ENCODE results near the gene ARPC3. TPM values are rescaled to one million over a fixed set of nuclear protein-coding genes. Genes with fewer than 3 reads are reported as not detected.
"Not testable (repeated sequence)": the region's sequence is repeated elsewhere in the genome, so short reads cannot be mapped to it uniquely, and the experiment has no call there.

ARPC3 gene
- total and polyA plus RNA-seq, 9 of the 15 experiments (the other 6 are each of a cell fraction or from before 2014, with no cell fraction given): 74.2 to 575 (median 345) TPM

DNA sequence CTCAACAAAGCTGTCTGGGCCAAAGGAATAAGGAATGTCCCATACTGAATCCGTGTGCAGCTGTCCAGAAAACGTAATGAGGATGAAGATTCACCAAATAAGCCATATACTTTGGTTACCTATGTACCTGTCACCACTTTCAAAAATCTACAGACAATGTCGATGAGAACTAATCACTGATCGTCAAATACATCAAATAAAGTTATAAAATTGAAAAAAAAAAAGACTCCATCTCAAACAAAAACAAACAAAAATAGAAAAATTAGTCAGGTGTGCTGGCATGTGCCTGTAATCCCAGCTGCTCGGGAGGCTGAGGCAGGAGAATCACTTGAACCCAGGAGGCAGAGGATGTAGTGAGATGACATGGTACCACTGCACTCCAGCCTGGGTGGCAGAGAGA is 11.1 kb upstream of the ARPC3 start:
- H3K27me3 ChIP-seq (ENCODE audit: control insufficient read depth in 2 of 2, insufficient read depth in 2 of 2, low read length in 2 of 2); H2AFZ ChIP-seq (ENCODE audit: low read depth, low read length); CTCF ChIA-PET (ENCODE audit: low intra/inter-chr PET ratio); ATAC-seq; H3K9me3 ChIP-seq (replicated peaks; ENCODE audit: control insufficient read depth, insufficient read depth, low read depth, low read length); H3K4me2 ChIP-seq (ENCODE audit: insufficient read depth, low read length); DNase-seq (ENCODE audit: extremely low read depth in 1 of 4, low spot score in 3 of 4); BruUV-seq (replicated peaks); H3K27ac ChIP-seq (ENCODE audit: extremely low read depth, low read depth, low read length); H3K4me3 ChIP-seq; H4K20me1 ChIP-seq (replicated peaks; ENCODE audit: control insufficient read depth, insufficient read depth, low read length); intact Hi-C loops (cut with micrococcal nuclease); in situ Hi-C loops (cut with MboI); FAIRE-seq; H3K9me1 ChIP-seq (ENCODE audit: control insufficient read depth, insufficient read depth, low read length); H3K9ac ChIP-seq (ENCODE audit: insufficient read depth in 1 of 2, low read depth in 2 of 2, low read length in 2 of 2): not testable (repeated sequence)
- peak; percentile 30; the same call in 1 of the 2 replicates for TF ChIP-seq ZNF384 (IDR thresholded peaks at IDR 0.05; ENCODE audit: low read depth, low read length)
- TF ChIP-seq, protein P1, sequence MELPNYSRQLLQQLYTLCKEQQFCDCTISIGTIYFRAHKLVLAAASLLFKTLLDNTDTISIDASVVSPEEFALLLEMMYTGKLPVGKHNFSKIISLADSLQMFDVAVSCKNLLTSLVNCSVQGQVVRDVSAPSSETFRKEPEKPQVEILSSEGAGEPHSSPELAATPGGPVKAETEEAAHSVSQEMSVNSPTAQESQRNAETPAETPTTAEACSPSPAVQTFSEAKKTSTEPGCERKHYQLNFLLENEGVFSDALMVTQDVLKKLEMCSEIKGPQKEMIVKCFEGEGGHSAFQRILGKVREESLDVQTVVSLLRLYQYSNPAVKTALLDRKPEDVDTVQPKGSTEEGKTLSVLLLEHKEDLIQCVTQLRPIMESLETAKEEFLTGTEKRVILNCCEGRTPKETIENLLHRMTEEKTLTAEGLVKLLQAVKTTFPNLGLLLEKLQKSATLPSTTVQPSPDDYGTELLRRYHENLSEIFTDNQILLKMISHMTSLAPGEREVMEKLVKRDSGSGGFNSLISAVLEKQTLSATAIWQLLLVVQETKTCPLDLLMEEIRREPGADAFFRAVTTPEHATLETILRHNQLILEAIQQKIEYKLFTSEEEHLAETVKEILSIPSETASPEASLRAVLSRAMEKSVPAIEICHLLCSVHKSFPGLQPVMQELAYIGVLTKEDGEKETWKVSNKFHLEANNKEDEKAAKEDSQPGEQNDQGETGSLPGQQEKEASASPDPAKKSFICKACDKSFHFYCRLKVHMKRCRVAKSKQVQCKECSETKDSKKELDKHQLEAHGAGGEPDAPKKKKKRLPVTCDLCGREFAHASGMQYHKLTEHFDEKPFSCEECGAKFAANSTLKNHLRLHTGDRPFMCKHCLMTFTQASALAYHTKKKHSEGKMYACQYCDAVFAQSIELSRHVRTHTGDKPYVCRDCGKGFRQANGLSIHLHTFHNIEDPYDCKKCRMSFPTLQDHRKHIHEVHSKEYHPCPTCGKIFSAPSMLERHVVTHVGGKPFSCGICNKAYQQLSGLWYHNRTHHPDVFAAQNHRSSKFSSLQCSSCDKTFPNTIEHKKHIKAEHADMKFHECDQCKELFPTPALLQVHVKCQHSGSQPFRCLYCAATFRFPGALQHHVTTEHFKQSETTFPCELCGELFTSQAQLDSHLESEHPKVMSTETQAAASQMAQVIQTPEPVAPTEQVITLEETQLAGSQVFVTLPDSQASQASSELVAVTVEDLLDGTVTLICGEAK (IDR thresholded peaks at IDR 0.05): peak; percentile 89
- TF ChIP-seq, protein P1 (CRISPR knock-in tag; IDR thresholded peaks at IDR 0.05): peak; percentile 72
- 91% methylated on average over 5 of the region's 5 CpGs for WGBS (ENCODE audit: insufficient coverage, low coverage, missing lambda C conversion rate)
- Histone ChIP-seq H3K36me3 (ENCODE audit: control insufficient read depth, insufficient read depth, low read length) (peaks cover 72% of the 10 kb centered on the region), H3K4me1 (replicated peaks in 1 of 2; ENCODE audit: control insufficient read depth in 2 of 2, insufficient read depth in 2 of 2, low read length in 2 of 2) (peaks cover 12 to 15% of the 10 kb centered on the region in 2 experiments; a peak in 3 of 5 replicates), H3K79me2 (ENCODE audit: control insufficient read depth, insufficient read depth, low read length) (peaks cover 24% of the 10 kb centered on the region)
- POLR2A ChIA-PET: interaction anchor here (2.4 kb wide), 1 partner anchor 11 kb away, joined by 14 read pairs; the partner anchor contains the start of gene ARPC3
